HG03196 (cell line): ENCODE results near the gene SSC5D.
"Not testable (repeated sequence)": the region's sequence is repeated elsewhere in the genome, so short reads cannot be mapped to it uniquely, and the experiment has no call there.

Experiments
- ATAC-seq: cut with Tn5 transposase; IDR thresholded peaks from one replicate; pipeline ENCODE4 v1.9.1; 2021; ENCODE audit not compliant: unreplicated experiment

The SSC5D gene

DNA sequence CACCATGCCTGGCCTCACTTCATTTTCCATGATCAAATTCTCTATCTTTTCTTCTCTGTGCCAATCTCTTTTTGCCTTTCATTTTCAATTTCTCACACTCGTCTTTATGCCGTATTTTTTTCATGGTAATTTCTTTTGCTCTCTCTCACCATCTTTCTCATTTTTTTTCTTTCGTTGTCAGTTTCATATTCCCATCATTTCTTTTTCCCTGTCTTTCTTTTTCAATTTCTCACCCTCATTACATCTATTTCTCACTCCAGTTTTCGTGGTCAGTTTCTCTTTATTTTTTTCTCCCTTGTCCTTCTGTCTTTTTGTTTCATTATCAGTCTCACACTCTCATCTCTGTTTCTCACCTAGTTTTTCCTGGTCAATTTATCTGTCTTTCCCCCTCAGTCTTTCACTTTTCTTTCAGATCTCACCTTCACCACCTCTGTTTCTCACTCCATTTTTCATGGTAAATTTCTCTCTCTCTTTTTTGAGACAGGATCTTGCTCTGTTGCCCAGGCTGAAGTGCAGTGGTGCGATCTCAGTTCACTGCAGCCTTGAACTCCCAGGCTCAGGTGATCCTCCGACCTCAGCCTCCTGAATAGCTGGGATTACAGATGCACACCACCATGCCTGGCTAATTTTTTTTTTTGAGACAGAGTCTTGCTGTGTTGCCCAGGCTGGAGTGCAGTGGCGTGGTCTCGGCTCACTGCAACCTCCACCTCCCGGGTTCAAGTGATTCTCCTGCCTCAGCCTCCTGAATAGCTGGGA is 14.1 kb downstream of the SSC5D start:
- no peak for ATAC-seq

DNA sequence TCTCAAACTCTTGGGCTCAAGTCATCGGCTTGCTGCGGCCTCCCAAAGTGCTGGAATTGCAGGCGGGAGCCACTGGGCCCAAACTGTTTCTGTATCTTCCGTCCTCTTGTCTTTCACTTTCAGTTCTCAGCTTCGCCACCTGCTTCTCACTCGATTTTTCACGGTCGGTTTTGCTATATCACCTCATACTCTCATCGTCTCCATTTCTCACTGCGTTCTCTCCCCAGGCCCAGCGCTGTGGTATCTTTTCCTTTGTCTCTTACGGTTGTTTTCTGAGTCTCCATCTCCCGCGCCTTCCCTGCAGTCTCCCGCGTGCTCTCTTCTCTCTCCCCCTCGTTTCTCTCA is 14.9 kb downstream of the SSC5D start:
- ATAC-seq = no peak

DNA sequence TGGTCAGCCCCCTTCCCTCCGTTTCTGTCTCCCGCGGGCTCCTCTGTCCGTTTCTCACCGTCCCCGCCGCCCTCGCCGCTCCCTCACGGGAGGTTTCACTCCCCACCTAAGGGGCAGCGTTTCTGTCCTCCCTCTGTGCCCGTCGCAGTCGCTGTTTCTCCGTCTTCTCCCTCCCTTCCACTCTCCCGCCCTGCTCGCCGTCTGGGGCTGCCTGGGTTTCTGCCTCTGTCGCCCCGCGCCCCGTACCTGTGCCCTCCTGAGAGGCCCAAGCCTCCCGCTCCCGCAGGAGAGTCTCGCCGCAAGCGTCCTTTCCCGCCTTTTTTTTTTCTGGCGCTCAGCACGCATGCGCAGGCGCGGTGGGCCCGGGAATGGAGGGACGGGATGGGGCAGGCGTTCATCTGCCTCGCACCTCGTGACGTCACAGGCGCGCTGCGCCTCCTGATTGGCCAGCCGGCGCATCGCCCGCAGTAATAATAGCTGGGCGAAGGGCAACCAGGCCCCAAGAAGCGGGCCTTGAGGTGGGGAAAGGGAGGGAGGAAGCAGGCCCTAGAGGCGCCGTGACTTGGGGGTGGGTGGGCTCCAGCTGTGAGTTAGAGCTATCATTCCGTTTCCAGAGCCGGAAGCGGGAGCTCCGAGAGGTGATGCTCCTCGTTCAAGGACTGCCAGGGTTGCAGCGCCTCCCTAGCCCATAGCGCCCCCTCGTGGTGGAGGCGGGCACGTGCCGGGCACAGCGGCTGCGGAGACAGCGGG is 15.4 kb downstream of the SSC5D start:
- ATAC-seq = peak; percentile 90

DNA sequence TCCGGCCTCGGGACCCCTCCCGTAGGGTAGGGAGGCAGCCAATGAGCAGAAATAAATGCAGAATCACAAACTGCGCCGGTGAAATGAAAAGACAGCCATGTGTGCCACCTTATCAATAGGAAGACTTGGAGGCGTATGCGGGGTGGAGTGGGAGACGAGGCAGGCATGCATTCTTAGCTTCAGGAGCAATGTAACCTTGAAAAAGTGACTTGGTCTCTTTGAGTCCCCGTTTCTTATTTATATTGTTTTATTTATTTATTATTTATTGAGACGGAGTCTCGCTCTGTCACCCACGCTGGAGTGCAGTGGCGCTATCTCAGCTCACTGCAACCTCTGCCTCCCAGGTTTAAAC is 16.0 kb downstream of the SSC5D start:
- ATAC-seq = no peak

DNA sequence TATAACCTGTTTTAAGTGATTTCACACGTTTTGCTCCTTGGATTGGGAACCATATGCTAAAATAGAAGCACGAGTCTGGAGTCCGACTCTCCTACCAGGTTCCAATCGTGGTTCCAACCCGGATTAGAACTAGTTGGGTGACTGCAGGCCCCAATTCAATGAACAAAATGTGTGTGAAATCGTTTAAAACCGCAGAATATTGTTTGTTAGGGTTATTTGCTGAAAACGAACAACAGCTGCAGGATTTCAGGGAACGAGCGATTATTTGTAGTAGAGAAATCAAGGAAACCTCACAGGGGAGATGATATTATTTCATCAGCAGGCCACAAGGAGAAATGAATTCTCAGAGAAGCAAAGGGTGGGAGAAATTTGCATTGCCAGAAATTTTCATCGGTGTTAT is 16.7 kb downstream of the SSC5D start:
- no peak for ATAC-seq

DNA sequence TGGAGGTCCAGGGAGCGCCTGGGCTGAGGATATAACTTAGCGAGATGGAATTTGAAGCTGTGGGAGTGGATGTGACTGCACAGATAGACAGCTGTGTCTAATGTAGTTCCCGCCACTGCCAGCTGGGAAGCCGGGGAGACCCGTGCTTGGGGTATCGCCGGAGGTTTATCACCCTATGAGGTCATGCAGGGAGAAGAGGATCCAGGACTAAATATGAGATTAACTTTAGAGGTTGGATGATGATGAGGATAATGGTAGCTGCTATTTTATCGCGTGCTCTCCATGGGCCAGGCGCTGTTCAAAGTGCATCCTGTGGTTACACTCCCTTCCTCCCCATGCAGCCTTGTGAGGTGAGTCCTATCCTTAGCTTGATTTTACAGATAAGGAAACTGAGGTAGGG is 19.9 kb downstream of the SSC5D start:
- ATAC-seq = no peak

DNA sequence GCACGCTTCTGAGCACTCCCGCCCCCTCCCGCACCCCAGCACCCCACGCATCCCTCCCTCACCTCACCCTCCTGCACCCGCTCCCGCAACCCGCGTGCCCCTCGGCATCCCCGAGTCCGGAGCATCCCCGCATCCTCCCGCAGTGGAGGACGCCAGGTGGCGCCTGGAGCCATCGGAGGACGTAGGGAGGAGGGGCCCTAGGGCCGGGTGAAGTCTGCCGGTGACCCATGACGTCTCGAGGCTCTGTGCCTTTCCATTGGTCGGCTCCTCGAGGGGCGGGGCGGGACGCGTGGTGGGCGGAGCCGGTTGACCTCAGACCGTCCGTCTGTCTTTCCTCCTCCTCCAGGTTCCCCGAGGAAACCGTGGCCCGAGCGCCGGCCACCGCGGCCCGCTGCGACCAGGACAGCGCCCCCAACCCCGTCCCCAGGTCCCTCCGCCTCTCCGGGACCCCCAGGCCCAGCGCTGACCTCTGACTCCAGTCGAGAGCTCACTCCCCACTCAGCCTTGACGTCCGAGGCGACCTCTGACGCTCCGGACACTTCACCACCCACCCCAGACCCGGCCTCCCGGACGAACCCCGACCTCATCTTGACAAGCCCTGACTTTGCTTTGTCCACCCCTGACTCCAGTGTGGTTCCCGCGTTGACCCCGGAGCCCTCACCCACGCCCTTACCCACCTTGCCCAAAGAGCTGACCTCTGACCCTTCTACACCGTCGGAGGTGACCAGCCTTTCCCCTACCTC is 28.8 kb downstream of the SSC5D start:
- peak; percentile 96 for ATAC-seq

DNA sequence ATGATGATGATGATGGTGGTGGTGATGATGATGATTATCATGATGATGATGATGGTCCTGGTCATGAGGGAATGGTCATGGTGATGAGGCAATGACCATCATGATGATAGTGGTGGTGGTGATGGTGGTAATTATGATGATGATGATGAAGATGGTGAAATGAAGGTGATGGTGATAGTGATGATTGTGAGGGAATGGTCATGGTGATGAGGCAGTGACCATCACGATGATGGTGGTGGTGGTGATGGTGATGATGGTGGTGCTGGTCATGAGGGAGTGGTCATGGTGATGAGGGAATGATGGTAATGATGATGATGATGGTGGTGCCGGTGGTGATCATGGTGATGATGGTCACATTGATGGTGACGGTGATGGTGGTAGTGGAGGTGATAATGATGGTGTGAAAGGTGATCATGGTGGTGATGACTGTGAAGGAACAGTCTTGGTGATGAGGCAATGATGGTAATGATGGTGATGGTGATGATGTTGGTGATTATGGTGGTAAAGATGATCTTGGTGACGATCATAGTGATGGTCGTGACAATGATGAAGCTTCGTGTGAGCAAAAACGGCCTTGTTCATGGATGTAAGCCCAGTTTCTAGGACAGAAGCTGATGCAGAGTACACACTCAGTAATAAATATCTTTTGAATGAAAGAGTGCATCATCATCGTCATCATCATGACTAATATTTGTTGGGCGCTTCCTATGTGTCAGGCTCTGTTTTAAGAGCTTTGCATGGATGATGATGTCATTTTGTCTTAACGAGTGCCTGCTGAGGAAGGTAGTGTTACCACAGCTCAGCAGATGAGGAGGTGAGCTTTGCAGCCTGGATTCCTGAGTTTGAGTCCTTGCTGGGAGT is 31.4 kb downstream of the SSC5D start:
- no peak for ATAC-seq

DNA sequence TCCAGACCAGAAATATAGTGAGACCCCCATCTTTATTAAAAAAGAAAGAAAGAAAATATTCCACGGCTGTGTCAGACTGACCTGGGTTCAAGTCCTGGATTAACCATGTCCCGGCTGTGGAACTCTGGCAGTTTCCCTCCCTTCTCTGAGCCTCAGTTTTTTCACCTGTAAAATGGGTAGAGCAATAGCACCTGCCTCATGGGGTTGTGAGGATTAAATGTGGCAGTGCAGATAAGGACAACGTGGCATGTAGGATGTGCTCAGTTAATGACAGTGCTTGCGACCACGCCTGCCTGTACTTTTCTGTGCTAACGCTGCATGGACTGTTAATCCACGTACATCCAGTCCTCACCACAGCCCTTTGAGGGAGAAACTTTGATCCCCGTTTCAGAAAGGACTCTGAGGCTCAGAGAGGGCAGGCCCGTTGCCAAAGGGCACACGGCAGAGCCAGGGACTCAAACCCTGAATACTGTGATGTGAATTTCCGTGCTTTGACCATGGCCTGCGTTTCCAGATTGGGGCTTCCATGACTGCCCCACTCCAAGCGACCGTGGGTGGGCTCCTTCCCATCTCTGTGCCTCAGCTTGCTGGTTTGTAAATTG is 32.6 kb downstream of the SSC5D start:
- no peak for ATAC-seq

DNA sequence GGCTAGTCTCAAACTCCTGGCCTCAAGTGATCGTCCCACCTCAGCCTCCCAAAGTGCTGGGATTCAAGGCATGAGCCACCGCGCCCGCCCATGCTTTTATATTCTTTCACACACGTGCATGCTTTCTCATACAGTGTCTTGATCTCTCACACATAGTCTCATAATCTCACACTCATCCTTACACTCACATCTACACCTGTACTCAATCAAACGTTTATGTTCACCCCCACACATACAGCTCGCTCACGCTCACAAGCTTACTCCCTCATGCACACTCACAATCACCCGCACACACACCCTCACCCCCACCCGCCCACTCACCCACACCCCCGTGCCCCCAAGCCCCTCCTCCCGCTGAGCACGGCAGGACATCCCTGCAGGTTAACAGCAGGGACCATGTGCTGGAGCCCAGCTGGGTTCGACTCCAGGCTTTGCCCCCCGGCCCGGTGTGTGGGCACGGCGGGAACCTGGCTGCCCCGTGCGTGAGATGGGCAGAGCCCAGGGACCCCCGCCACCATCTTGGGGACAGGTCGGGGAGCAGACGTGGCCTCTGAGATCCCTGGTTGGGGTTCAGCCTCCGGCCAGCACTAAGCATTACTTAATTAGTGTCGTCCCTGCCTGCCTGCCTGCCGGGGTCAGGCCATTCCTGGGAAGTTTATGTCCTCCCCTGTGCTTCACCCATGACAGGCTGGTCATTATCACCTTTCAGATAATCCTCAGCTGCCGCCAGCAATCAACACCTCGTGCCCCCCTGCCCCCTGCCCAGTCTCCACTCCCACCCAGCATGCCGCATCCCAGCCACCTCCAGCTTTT is 37.3 kb downstream of the SSC5D start:
- ATAC-seq = no peak

DNA sequence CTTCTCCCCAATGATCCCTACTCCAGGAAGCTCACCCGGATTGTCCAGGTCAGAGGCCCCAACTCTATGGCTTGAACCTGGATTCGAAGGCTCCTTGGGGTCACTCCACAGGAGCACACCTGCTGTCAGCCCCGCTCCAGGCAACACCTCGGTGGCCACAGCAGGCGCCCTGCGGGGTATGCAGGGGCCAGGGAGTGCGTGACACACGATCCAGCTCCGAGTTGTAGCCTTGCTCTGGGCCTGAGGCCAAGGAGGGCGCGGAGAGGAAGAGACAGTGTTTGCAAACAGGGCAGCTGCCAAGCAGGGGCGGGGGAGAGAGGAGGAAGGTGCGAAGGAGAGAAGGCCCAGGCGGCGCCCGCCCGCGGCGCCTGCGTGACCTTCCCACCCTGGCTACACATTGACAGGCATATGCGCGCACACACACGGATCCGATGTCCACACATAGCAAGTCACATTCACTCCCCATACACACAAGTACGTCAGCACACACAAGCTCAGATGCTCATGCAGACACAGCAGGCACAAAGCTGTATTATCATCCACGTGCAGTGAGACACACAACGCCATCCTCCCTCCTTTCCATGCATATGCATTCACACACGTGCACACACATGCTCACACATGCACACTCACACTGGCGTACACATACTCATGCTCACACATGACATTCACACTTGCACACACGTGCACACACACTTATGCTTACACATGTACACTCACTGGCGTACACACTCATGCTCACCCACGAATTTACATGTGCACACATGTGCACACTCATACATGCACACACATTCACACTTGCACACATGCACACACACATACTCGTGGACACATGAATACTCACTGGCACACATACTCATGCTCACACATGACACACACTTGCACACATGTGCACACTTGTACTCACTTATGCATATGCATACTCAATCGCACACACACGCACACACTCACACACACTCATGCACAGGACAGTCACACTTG is 38.3 kb downstream of the SSC5D start:
- ATAC-seq = no peak

DNA sequence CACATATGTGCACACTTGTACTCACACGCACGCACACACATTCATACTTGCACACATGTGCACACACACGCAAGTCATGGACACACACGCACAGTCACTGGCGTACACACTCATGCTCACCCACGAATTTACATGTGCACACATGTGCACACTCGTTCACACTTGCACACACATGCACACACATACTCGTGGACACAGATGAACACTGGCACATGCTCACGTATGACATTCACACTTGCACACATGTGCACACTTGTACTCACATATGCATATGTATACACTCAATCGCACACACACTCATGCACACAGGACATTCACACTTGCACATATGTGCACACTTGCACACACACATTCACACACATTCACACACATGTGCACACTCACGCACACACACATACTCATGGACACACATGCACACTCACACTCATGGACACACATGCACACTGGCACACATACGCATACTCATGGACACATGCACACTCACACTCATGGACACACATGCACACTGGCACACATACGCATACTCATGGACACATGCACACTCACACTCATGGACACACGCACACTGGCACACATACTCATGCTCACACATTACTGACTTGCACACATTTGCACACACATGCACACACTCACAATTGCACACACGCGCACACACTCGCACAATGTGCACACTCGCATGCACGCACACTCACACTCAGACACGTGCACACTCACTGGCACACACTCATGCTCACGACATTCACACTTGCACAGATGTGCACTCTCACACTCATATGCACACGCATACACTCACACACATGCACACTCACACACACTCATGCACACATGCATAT is 39.2 kb downstream of the SSC5D start:
- no peak for ATAC-seq

DNA sequence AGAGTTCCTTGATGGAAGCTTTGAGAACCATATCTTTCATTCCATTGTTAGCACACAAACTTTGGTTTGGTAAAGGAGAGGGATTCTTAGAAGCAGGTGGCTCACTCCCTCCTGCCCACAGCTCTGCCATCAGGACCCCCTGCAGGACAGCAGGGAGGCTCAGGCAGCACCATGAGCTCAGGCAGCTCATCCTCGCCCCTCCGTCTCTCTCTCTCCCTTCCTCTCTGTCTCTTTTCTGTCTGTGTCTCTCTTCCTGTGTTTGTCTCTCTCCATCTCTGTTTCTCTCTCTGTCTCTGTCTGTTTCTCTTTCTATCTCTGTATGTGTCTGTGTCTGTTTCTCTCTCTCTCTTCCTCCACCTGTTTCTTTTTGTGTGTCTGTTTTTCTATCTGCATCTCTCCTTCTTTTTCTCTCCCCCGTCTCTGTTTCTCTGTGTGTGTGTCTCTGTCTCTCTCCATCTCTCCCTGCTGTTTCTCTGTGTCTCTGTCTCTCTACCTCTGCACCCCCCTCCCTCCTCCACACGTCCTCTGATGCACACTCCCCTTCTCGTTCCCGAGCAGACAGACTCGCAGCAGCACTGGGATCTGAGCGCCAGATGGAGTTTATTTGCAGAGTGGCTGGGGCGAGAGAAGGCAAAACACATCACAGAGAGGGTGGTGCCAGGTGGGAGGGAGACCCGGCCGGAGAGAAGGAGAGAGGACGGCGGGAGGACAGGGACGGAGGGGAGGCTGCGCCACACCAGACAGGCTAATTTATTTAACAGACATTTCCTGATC is 40.0 kb downstream of the SSC5D start:
- ATAC-seq = no peak

DNA sequence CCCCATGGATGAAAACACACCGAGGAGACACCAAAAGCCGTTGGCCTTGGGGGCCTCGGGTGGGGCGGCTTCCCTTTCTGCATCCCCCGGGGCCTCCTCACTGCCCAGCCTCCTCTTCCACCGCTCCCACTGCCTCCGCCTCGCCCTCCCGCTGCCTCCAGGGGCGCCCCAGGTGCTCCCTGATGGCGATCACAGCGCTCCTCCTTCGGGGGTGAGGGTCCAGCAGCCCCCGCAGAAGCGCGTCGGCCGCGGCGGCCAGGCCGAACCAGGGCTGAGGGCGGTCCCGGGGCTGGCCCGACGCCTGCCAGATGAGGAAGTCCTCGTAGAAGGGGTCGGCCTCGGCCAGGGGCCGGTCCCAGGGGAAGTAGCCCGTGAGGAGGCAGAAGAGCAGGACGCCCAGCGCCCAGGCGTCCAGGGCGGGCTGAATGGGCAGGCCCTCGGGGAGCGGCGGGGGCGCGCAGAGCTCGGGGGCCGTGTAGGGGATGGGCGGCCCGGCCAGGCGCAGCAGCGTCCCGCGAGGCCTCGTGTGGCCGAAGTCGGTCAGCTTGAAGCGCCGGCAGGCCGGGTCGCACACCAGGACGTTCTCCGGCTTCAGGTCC is 41.5 kb downstream of the SSC5D start:
- ATAC-seq = no peak

DNA sequence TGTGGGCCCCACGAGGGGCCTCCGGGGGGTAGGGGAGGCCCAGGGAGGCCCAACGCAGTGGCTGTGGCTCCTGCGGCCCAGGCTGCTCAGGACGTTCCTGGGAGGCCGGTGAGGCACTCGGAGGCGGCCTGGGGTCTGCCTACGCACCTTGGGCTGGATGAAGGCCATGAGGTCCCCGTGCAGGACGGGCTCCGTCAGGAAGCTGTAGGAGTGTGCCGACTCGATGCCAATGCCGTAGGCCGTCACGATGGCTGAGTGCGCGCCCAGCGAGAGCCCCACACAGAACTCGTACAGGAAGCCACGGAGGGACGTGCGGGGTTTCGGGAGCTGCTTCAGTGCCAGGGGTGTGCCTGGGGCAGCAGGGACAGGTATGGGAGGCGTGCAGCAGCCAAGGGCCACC is 42.8 kb downstream of the SSC5D start:
- no peak for ATAC-seq

DNA sequence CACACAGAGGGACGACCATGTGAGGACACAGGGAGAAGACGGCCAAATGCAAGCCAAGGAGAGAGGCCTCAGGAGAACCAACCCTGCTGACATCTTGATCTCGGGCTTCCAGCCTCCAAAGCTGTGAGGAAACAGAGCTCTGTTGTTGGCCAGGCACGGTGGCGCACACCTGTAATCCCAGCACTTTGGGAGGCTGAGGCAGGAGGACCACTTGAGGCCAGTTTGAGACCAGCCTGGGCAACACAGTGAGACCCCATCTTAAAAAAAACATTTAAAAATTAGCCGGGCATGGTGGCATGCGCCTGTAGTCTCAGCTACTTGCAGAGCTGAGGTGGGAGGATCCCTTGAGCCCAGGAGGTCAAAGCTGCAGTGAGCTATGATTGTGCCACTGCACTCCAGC is 46.0 kb downstream of the SSC5D start:
- ATAC-seq = not testable (repeated sequence)
